TTC549 (cell line): ENCODE results near the gene NOX3.
"Not testable (repeated sequence)": the region's sequence is repeated elsewhere in the genome, so short reads cannot be mapped to it uniquely, and the experiment has no call there.

ENCODE experiments used
- FAIRE-seq: peaks from 2 replicates; lab custom pipeline; 2012; peaks lifted over from hg19 to GRCh38; lab: Jason Lieb, UNC

Gene NOX3

GRCh38 chr6:155364844-155365437 lies 90.7 kb downstream of the NOX3 start:
- no peak for FAIRE-seq

- not testable (repeated sequence) for FAIRE-seq
These were observed 91.6 kb downstream of the NOX3 start for GRCh38 chr6:155364021-155364420.

- FAIRE-seq = not testable (repeated sequence)
These were observed 92.5 kb downstream of the NOX3 start for GRCh38 chr6:155362968-155363632.

- no peak for FAIRE-seq
These were observed 101.5 kb downstream of the NOX3 start for GRCh38 chr6:155354167-155354566.

GRCh38 chr6:155352811-155353210 lies 102.8 kb downstream of the NOX3 start:
- no peak for FAIRE-seq

GRCh38 chr6:155352130-155352420 lies 103.6 kb downstream of the NOX3 start:
- FAIRE-seq = no peak

- FAIRE-seq = no peak
These were observed 104.1 kb downstream of the NOX3 start for GRCh38 chr6:155351273-155352129.

- no peak for FAIRE-seq
These were observed 105.7 kb downstream of the NOX3 start for GRCh38 chr6:155349956-155350355.

GRCh38 chr6:155349129-155349528 lies 106.5 kb downstream of the NOX3 start:
- no peak for FAIRE-seq

- no peak for FAIRE-seq
These were observed 107.8 kb downstream of the NOX3 start for GRCh38 chr6:155347800-155348199.

- no peak for FAIRE-seq
These were observed 108.7 kb downstream of the NOX3 start for GRCh38 chr6:155346957-155347356.
